SK-N-SH treated with all-trans-retinoic acid at 6 μM for 48 hours (cell line): ENCODE data around the gene PEAR1.

ENCODE experiments used
- PPARA ChIP-seq: fragments of 250-450 bp; sonication (Bioruptor Pico); IDR thresholded peaks from 2 replicates; pipeline ENCODE4 v1.5.0; 2020; ENCODE audit warnings: mild to moderate bottlenecking, borderline replicate concordance
- RARB ChIP-seq: fragments of 250-450 bp; sonication (Bioruptor Pico); IDR thresholded peaks from 2 replicates; pipeline ENCODE4 v1.8.0; 2021; ENCODE audit warnings: mild to moderate bottlenecking, moderate library complexity
- ZC3H10 ChIP-seq: fragments of 250-450 bp; sonication (Bioruptor Pico); IDR thresholded peaks from 2 replicates; pipeline ENCODE4 v1.5.1; 2021; ENCODE audit warnings: mild to moderate bottlenecking, moderate library complexity
- ZNF565 ChIP-seq: fragments of 450-650 bp; formaldehyde crosslinking; conservative IDR thresholded peaks from 2 replicates; pipeline ENCODE4 v1.5.0; 2020; ENCODE audit warnings: low read depth, mild to moderate bottlenecking, moderate library complexity
- ZNF70 ChIP-seq: fragments of 450-650 bp; formaldehyde crosslinking; IDR thresholded peaks from 2 replicates; pipeline ENCODE4 v1.5.0; 2020; ENCODE audit warnings: mild to moderate bottlenecking, moderate library complexity
- TF ChIP-seq, protein P1 (sequence below): fragments of 250-450 bp; sonication (Bioruptor Pico); IDR thresholded peaks from 2 replicates; pipeline ENCODE4 v1.8.0; 2020; ENCODE audit warnings: mild to moderate bottlenecking, moderate library complexity, borderline replicate concordance

GRCh38 chr1:156938813-156939212, 45.3 kb downstream of the PEAR1 start:
- TF ChIP-seq PPARA (CRISPR knock-in tag) (no peak), RARB (CRISPR knock-in tag) (no peak), ZNF565 (CRISPR knock-in tag) (no peak), ZNF70 (CRISPR knock-in tag) (no peak), ZC3H10 (CRISPR knock-in tag) (no peak)
- TF ChIP-seq, protein P1, sequence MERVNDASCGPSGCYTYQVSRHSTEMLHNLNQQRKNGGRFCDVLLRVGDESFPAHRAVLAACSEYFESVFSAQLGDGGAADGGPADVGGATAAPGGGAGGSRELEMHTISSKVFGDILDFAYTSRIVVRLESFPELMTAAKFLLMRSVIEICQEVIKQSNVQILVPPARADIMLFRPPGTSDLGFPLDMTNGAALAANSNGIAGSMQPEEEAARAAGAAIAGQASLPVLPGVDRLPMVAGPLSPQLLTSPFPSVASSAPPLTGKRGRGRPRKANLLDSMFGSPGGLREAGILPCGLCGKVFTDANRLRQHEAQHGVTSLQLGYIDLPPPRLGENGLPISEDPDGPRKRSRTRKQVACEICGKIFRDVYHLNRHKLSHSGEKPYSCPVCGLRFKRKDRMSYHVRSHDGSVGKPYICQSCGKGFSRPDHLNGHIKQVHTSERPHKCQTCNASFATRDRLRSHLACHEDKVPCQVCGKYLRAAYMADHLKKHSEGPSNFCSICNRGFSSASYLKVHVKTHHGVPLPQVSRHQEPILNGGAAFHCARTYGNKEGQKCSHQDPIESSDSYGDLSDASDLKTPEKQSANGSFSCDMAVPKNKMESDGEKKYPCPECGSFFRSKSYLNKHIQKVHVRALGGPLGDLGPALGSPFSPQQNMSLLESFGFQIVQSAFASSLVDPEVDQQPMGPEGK (CRISPR knock-in tag): no peak
